H1 (cell line): ENCODE results near the gene CLDN8. TPM values are rescaled to one million over a fixed set of nuclear protein-coding genes. Genes with fewer than 3 reads are reported as not detected.
A peak's percentile ranks its signal among the peaks of the same experiment; 100 is the strongest.

Experiments
- CTCF ChIA-PET: fragments of 300-600 bp; sonication (Branson Sonifier 250); formaldehyde crosslinking; loops from one replicate; lab custom pipeline; 2021; ENCODE audit not compliant: partially characterized antibody; lab: Charles Lee
- POLR2A ChIA-PET: fragments of 300-600 bp; sonication (Branson Sonifier 250); formaldehyde crosslinking; loops from one replicate; lab custom pipeline; 2021; ENCODE audit warnings: inconsistent platforms; ENCODE audit not compliant: partially characterized antibody; lab: Charles Lee
- DNase-seq, 2 experiments: peaks; one replicate each; pipeline versions ENCODE4 v3.0.0 to v3.0.0-alpha.2; 2010 to 2022; ENCODE audit warnings: low spot score in 2 of 2, low read depth in 1 of 2, mixed read lengths in 1 of 2
- FAIRE-seq: peaks from 2 replicates; lab custom pipeline; 2011; peaks lifted over from hg19 to GRCh38; lab: Jason Lieb, UNC
- H2AFZ ChIP-seq: 2 replicates; pipeline ENCODE4 v1.8.1; 2012; ENCODE audit warnings: low read length, inconsistent platforms
- H2AK5ac ChIP-seq: 2 replicates; pipeline ENCODE4 v1.6.1; 2013; ENCODE audit warnings: low read depth, low read length
- H2BK120ac ChIP-seq: replicated peaks from 2 replicates; pipeline ENCODE3; 2013; ENCODE audit warnings: low read depth, low read length, inconsistent platforms
- H2BK12ac ChIP-seq: 2 replicates; pipeline ENCODE4 v1.6.1; 2013; ENCODE audit warnings: low read depth, low read length
- H2BK15ac ChIP-seq: 2 replicates; pipeline ENCODE4 v1.6.1; 2013; ENCODE audit warnings: low read length
- H2BK20ac ChIP-seq: 2 replicates; pipeline ENCODE4 v1.6.1; 2013; ENCODE audit warnings: low read length
- H2BK5ac ChIP-seq: 2 replicates; pipeline ENCODE4 v1.6.1; 2013; ENCODE audit warnings: low read depth, low read length
- H3K14ac ChIP-seq: 2 replicates; pipeline ENCODE4 v1.6.1; 2013; ENCODE audit warnings: inconsistent platforms; ENCODE audit not compliant: insufficient read length
- H3K18ac ChIP-seq: 2 replicates; pipeline ENCODE4 v1.6.1; 2013; ENCODE audit warnings: low read length; ENCODE audit errors: extremely low read depth
- H3K23ac ChIP-seq: 2 replicates; pipeline ENCODE4 v1.6.1; 2013; ENCODE audit warnings: inconsistent platforms; ENCODE audit not compliant: insufficient read length
- H3K23me2 ChIP-seq: 2 replicates; pipeline ENCODE4 v1.6.1; 2013; ENCODE audit warnings: low read depth, low read length
- H3K27ac ChIP-seq: 2 replicates; pipeline ENCODE4 v1.6.1; 2011; ENCODE audit warnings: low read depth, low read length, inconsistent platforms
- H3K27me3 ChIP-seq, 4 experiments: replicated peaks in 1 of 4; 1 replicate in 1 of 4; 2 replicates in 3 of 4; pipeline versions ENCODE4 v1.6.1 to v1.8.1; 2011 to 2013; ENCODE audit warnings: low read length in 3 of 4, mild to moderate bottlenecking in 3 of 4, inconsistent platforms in 2 of 4, mixed read lengths in 2 of 4, moderate library complexity in 1 of 4; ENCODE audit not compliant: control insufficient read depth in 3 of 4, insufficient read depth in 3 of 4; ENCODE audit errors: extremely low read depth in 1 of 4
- H3K36me3 ChIP-seq, 4 experiments: 2 replicates each; pipeline versions ENCODE4 v1.6.1 to v1.8.1; 2011 to 2013; ENCODE audit warnings: mild to moderate bottlenecking in 4 of 4, low read length in 3 of 4, moderate library complexity in 2 of 4, control low read depth in 1 of 4, inconsistent platforms in 1 of 4; ENCODE audit not compliant: insufficient read depth in 4 of 4, control insufficient read depth in 2 of 4
- H3K4ac ChIP-seq: replicated peaks from 2 replicates; pipeline ENCODE3; 2013; ENCODE audit warnings: low read length, low read depth, mixed read lengths, inconsistent platforms; ENCODE audit not compliant: insufficient read length
- H3K4me1 ChIP-seq, 4 experiments: replicated peaks in 1 of 4; 1 replicate in 1 of 4; 2 replicates in 3 of 4; pipeline versions ENCODE4 v1.6.1 to v1.8.1; 2011 to 2013; ENCODE audit warnings: low read length in 3 of 4, inconsistent platforms in 2 of 4, mixed read lengths in 1 of 4; ENCODE audit not compliant: insufficient read depth in 4 of 4, control insufficient read depth in 3 of 4
- H3K4me2 ChIP-seq, 2 experiments: 2 replicates each; pipeline versions ENCODE4 v1.6.1 to v1.8.1; 2011 to 2013; ENCODE audit warnings: low read depth in 2 of 2, low read length in 2 of 2, control low read depth in 1 of 2, inconsistent platforms in 1 of 2, mild to moderate bottlenecking in 1 of 2; ENCODE audit not compliant: insufficient read depth in 1 of 2
- H3K4me3 ChIP-seq, 4 experiments: fragments of 200-600, 300-600 bp in 1 of 4; sonication (generic), shearing (Covaris generic), sonication (Bioruptor Twin) in 1 of 4; 2 replicates each; pipeline versions ENCODE4 v1.5.1 to v1.8.1; 2011 to 2016; ENCODE audit warnings: low read length in 4 of 4, low read depth in 3 of 4, control low read depth in 2 of 4, inconsistent platforms in 2 of 4, mild to moderate bottlenecking in 2 of 4, mixed read lengths in 1 of 4, moderate library complexity in 1 of 4; ENCODE audit not compliant: insufficient read depth in 2 of 4; ENCODE audit errors: extremely low read depth in 1 of 4
- H3K56ac ChIP-seq: replicated peaks from 2 replicates; pipeline ENCODE3; 2013; ENCODE audit warnings: low read depth, mild to moderate bottlenecking, mixed read lengths, low read length, inconsistent platforms; ENCODE audit not compliant: insufficient read length
- H3K79me1 ChIP-seq: 2 replicates; pipeline ENCODE4 v1.6.1; 2013; ENCODE audit warnings: low read depth, low read length, control low read depth
- H3K79me2 ChIP-seq, 2 experiments: 2 replicates each; pipeline versions ENCODE4 v1.6.1 to v1.8.1; 2012 to 2013; ENCODE audit warnings: low read length in 2 of 2, mild to moderate bottlenecking in 2 of 2, inconsistent platforms in 1 of 2; ENCODE audit not compliant: insufficient read depth in 2 of 2, control insufficient read depth in 1 of 2
- H3K9ac ChIP-seq, 4 experiments: replicated peaks in 1 of 4; 1 replicate in 1 of 4; 2 replicates in 3 of 4; pipeline versions ENCODE4 v1.6.1 to v1.8.1; 2011 to 2013; ENCODE audit warnings: low read depth in 3 of 4, low read length in 3 of 4, control low read depth in 2 of 4, mild to moderate bottlenecking in 2 of 4, moderate library complexity in 2 of 4, inconsistent platforms in 1 of 4; ENCODE audit errors: extremely low read depth in 1 of 4
- H3K9me3 ChIP-seq, 2 experiments: 2 replicates each; pipeline versions ENCODE4 v1.6.1 to v1.8.1; 2012 to 2013; ENCODE audit warnings: mild to moderate bottlenecking in 2 of 2, moderate library complexity in 2 of 2, control low read depth in 1 of 2, inconsistent platforms in 1 of 2, low read depth in 1 of 2, low read length in 1 of 2, mixed read lengths in 1 of 2; ENCODE audit not compliant: insufficient read depth in 2 of 2
- H4K20me1 ChIP-seq, 2 experiments: replicated peaks in 1 of 2; 2 replicates each; pipeline versions ENCODE3 to v1.8.1; 2011 to 2013; ENCODE audit warnings: inconsistent platforms in 2 of 2, low read length in 2 of 2, mild to moderate bottlenecking in 1 of 2; ENCODE audit not compliant: insufficient read depth in 2 of 2, control insufficient read depth in 1 of 2
- H4K5ac ChIP-seq: 2 replicates; pipeline ENCODE4 v1.6.1; 2013; ENCODE audit warnings: low read length, low read depth, mixed read lengths, inconsistent platforms; ENCODE audit not compliant: insufficient read length
- H4K8ac ChIP-seq: 2 replicates; pipeline ENCODE4 v1.8.0; 2013; ENCODE audit warnings: mild to moderate bottlenecking, moderate library complexity, low read length, inconsistent platforms; ENCODE audit not compliant: insufficient read depth; ENCODE audit errors: extremely low read depth
- H4K91ac ChIP-seq: replicated peaks from 2 replicates; pipeline ENCODE3; 2013; ENCODE audit warnings: low read length, mixed read lengths, inconsistent platforms; ENCODE audit not compliant: insufficient read length
- BRCA1 ChIP-seq: IDR thresholded peaks from 2 replicates; pipeline ENCODE4 v1.6.1; 2012; ENCODE audit warnings: low read depth, low read length, improper control_type of control experiment
- CTCF ChIP-seq, 3 experiments: IDR thresholded peaks; 1 replicate in 2 of 3; 2 replicates in 1 of 3; pipeline versions ENCODE4 v1.5.1 to v1.6.1; 2011; ENCODE audit warnings: low read length in 3 of 3, mild to moderate bottlenecking in 3 of 3, inconsistent platforms in 2 of 3, low read depth in 1 of 3, moderate library complexity in 1 of 3; ENCODE audit not compliant: insufficient read depth in 1 of 3; ENCODE audit errors: control extremely low read depth in 1 of 3
- GTF2F1 ChIP-seq: IDR thresholded peaks from 2 replicates; pipeline ENCODE4 v1.6.1; 2012; ENCODE audit warnings: low read depth, low read length, improper control_type of control experiment, borderline replicate concordance
- RAD21 ChIP-seq, 2 experiments: IDR thresholded peaks in 1 of 2; conservative IDR thresholded peaks in 1 of 2; 2 replicates each; pipeline ENCODE4 v1.6.1; 2011; ENCODE audit warnings: low read depth in 2 of 2, low read length in 2 of 2, improper control_type of control experiment in 1 of 2, inconsistent platforms in 1 of 2, mild to moderate bottlenecking in 1 of 2, moderate library complexity in 1 of 2
- SP4 ChIP-seq: IDR thresholded peaks from 2 replicates; pipeline ENCODE4 v1.6.1; 2012; ENCODE audit warnings: low read length, inconsistent platforms
- WGBS, 2 experiments: shearing (Covaris generic) in 1 of 2; methylation state at CpG; one replicate each; pipeline versions ENCODE4 v1.1.6 to v1.1.7; 2013 to 2015; ENCODE audit warnings: low lambda C conversion rate in 2 of 2, mixed read lengths in 2 of 2, inconsistent platforms in 1 of 2, low coverage in 1 of 2, missing lambda C conversion rate in 1 of 2; ENCODE audit not compliant: insufficient replicate concordance in 2 of 2, insufficient coverage in 1 of 2, insufficient read length in 1 of 2; ENCODE audit errors: extremely low coverage in 1 of 2, missing lambda C conversion rate in 1 of 2; 5-methylcytosine and 5-hydroxymethylcytosine counted together
- polyA plus RNA-seq, 7 experiments: library from polyadenylated mRNA; depleted of rRNA in 3 of 7; stranded (reverse) in 5 of 7; unstranded in 2 of 7; fragments of >200 nt in 5 of 7; fragments of 200-250 nt in 2 of 7; gene quantifications; 1 replicate in 5 of 7; 2 replicates in 1 of 7; 4 replicates in 1 of 7; pipeline versions ENCODE4 v1.2.1 to v1.2.3, GENCODE V29; 2011 to 2013; ENCODE audit warnings: missing spikeins in 2 of 7, mixed read lengths in 2 of 7
- total RNA-seq: library from RNA; stranded (reverse); fragmentation: NEBNext Ultra II Directional; extraction: Animal tissue kit (Norgen Biotek cat#: 25700); gene quantifications from 2 replicates; pipeline ENCODE4 v1.2.1, GENCODE V29; 2021

CLDN8 gene
- total and polyA plus RNA-seq, 2 of the 8 experiments (the other 6 are each of a cell fraction or from before 2014, with no cell fraction given), result not detected

DNA sequence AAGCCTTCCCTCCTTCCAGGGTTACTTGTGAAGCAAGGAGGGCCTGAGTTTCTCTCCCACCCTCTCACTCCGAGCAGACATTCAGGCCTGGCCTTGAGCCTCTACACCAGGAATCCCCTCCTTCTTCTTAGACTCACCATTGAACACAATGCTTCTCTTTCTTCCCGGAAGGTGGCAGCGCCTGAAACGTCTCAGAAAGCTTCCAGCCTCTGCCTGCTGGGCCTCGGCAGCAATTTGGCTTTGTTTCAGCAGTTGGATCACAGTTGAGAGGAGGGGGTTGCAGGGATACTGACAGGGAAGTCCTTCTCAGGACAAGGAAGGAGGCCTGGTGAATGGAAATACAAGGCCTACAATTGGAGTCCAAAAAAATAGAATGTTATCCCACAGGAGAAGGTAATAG, 6.3 kb downstream of the CLDN8 start:
- Histone ChIP-seq H3K4ac (no peak overlapping the region), H3K14ac (no peak overlapping the region), H2BK12ac (no peak overlapping the region), H3K9me3 (no peaks in the 10 kb centered on the region), H4K91ac (no peak overlapping the region), H3K79me2 (no peaks in the 10 kb centered on the region), H3K18ac (no peak overlapping the region), H3K36me3 (no peaks in the 10 kb centered on the region), H2AK5ac (no peak overlapping the region), H2BK20ac (no peak overlapping the region), H2BK15ac (no peak overlapping the region), H3K9ac (no peak overlapping the region), H3K23ac (no peak overlapping the region), H3K27me3 (no peaks in the 10 kb centered on the region), H2AFZ (0 out of 2 replicates have a peak overlapping the region, but pooled peaks have one; percentile 47), H4K20me1 (no peaks in the 10 kb centered on the region), H3K4me2 (no peak overlapping the region), H3K4me1 (no peaks in the 10 kb centered on the region), H4K8ac (no peak overlapping the region), H2BK120ac (no peak overlapping the region), H3K56ac (no peak overlapping the region), H2BK5ac (no peak overlapping the region), H3K23me2 (no peaks in the 10 kb centered on the region), H4K5ac (no peak overlapping the region), H3K79me1 (no peaks in the 10 kb centered on the region), H3K4me3 (no peak overlapping the region), H3K27ac (no peak overlapping the region)
- WGBS, 2 experiments, result 86% methylated on average over 5 of the region's 5 CpGs; no CpG with 5 or more reads in 1 of the 2 experiments
- DNase-seq, result no peak
- ChIA-PET POLR2A (no interaction called here), CTCF (interaction anchor here (0.6 kb wide), 1 partner anchor 358 kb away, joined by 3 read pairs; no protein-coding TSS in a partner anchor)
- TF ChIP-seq CTCF (IDR thresholded peaks at IDR 0.05; ENCODE audit: control extremely low read depth in 1 of 3, insufficient read depth in 1 of 3, low read depth in 1 of 3, low read length in 3 of 3) (peak in 1 of 3 experiments; percentile 11; a peak in 1 of 4 replicates), SP4 (no peak), GTF2F1 (no peak), RAD21 (IDR thresholded peaks at IDR 0.05 in 1 of 2, conservative IDR thresholded peaks at IDR 0.05 in 1 of 2; ENCODE audit: low read depth in 2 of 2, low read length in 2 of 2) (peak in 1 of 2 experiments; percentile 13; a peak in 1 of 4 replicates), BRCA1 (no peak)
- FAIRE-seq, result no peak
